C4-2B (cell line): Measurements from ENCODE around the gene CMTR2.

Experiments used
- H3K27ac ChIP-seq: fragments of 450-650 bp; 2 replicates; pipeline ENCODE4 v1.5.1; 2017
- CTCF ChIP-seq: fragments of 450-650 bp; conservative IDR thresholded peaks from 2 replicates; pipeline ENCODE4 v1.5.1; 2017; ENCODE audit warnings: mild to moderate bottlenecking
- ZFX ChIP-seq: fragments of 450-650 bp; IDR thresholded peaks from 2 replicates; pipeline ENCODE4 v1.6.1; 2017

Gene CMTR2

GRCh38 chr16:71242601-71243000 lies 46.6 kb downstream of the CMTR2 start:
- no peak for TF ChIP-seq ZFX
- TF ChIP-seq CTCF, result no peak
- H3K27ac ChIP-seq, result no peak overlapping the region

- TF ChIP-seq ZFX, result no peak
- no peak for TF ChIP-seq CTCF
- H3K27ac ChIP-seq, result no peak overlapping the region
Measured at GRCh38 chr16:71242036-71242435, 47.2 kb downstream of the CMTR2 start.
